H1 (cell line): ENCODE results near the gene C20orf96. TPM values are rescaled to one million over a fixed set of nuclear protein-coding genes. Genes with fewer than 3 reads are reported as not detected.

Experiments
- ATF3 ChIP-seq: IDR thresholded peaks from 2 replicates; pipeline ENCODE4 v1.6.1; 2011; ENCODE audit warnings: low read depth, mild to moderate bottlenecking, low read length; ENCODE audit not compliant: insufficient read depth
- CHD2 ChIP-seq: IDR thresholded peaks from 2 replicates; pipeline ENCODE4 v1.6.1; 2012; ENCODE audit warnings: low read length, improper control_type of control experiment
- CREB1 ChIP-seq: IDR thresholded peaks from 2 replicates; pipeline ENCODE4 v1.6.1; 2012; ENCODE audit warnings: inconsistent platforms
- CTCF ChIP-seq, 3 experiments: IDR thresholded peaks; 1 replicate in 2 of 3; 2 replicates in 1 of 3; pipeline versions ENCODE4 v1.5.1 to v1.6.1; 2011; ENCODE audit warnings: low read length in 3 of 3, mild to moderate bottlenecking in 3 of 3, inconsistent platforms in 2 of 3, low read depth in 1 of 3, moderate library complexity in 1 of 3; ENCODE audit not compliant: insufficient read depth in 1 of 3; ENCODE audit errors: control extremely low read depth in 1 of 3
- E2F6 ChIP-seq: IDR thresholded peaks from 2 replicates; pipeline ENCODE4 v1.6.1; 2012; ENCODE audit warnings: inconsistent platforms
- HDAC2 ChIP-seq, 2 experiments: fragments of 300-600 bp in 1 of 2; sonication (generic) in 1 of 2; IDR thresholded peaks; 2 replicates each; pipeline ENCODE4 v1.6.1; 2011 to 2012; ENCODE audit warnings: low read depth in 2 of 2, low read length in 2 of 2, mild to moderate bottlenecking in 2 of 2, moderate library complexity in 2 of 2, borderline replicate concordance in 1 of 2, inconsistent platforms in 1 of 2
- JUND ChIP-seq: IDR thresholded peaks from 2 replicates; pipeline ENCODE4 v1.6.1; 2011; ENCODE audit warnings: mild to moderate bottlenecking, improper control_type of control experiment, low read length
- KDM4A ChIP-seq: IDR thresholded peaks from one replicate; pipeline ENCODE4 v1.7.1; 2012; ENCODE audit warnings: low read depth, mild to moderate bottlenecking, moderate library complexity, low read length, inconsistent platforms; ENCODE audit not compliant: severe bottlenecking
- KDM5A ChIP-seq: fragments of 200-600 bp; IDR thresholded peaks from 2 replicates; pipeline ENCODE4 v1.7.1; 2012; ENCODE audit warnings: mild to moderate bottlenecking, low read length, inconsistent platforms, mixed read lengths
- MAX ChIP-seq: IDR thresholded peaks from 2 replicates; pipeline ENCODE4 v1.6.1; 2012; ENCODE audit warnings: inconsistent platforms
- PHF8 ChIP-seq: fragments of 200-600 bp; sonication (generic); conservative IDR thresholded peaks from 2 replicates; pipeline ENCODE4 v1.7.1; 2012; ENCODE audit warnings: low read depth, mild to moderate bottlenecking, inconsistent platforms, low read length, moderate library complexity
- RAD21 ChIP-seq, 2 experiments: IDR thresholded peaks in 1 of 2; conservative IDR thresholded peaks in 1 of 2; 2 replicates each; pipeline ENCODE4 v1.6.1; 2011; ENCODE audit warnings: low read depth in 2 of 2, low read length in 2 of 2, improper control_type of control experiment in 1 of 2, inconsistent platforms in 1 of 2, mild to moderate bottlenecking in 1 of 2, moderate library complexity in 1 of 2
- SIN3A ChIP-seq, 2 experiments: IDR thresholded peaks in 1 of 2; conservative IDR thresholded peaks in 1 of 2; 2 replicates each; pipeline ENCODE4 v1.6.1; 2011 to 2012; ENCODE audit warnings: low read length in 2 of 2, improper control_type of control experiment in 1 of 2, low read depth in 1 of 2, mild to moderate bottlenecking in 1 of 2
- SIX5 ChIP-seq: IDR thresholded peaks from 2 replicates; pipeline ENCODE4 v1.6.1; 2011; ENCODE audit warnings: mild to moderate bottlenecking, low read depth, low read length
- TEAD4 ChIP-seq: IDR thresholded peaks from 2 replicates; pipeline ENCODE4 v1.6.1; 2012; ENCODE audit warnings: low read depth, low read length, inconsistent platforms, mixed read lengths
- YY1 ChIP-seq: IDR thresholded peaks from 2 replicates; pipeline ENCODE4 v1.6.1; 2011; ENCODE audit warnings: low read depth, mild to moderate bottlenecking, low read length
- ZNF274 ChIP-seq: IDR thresholded peaks from 2 replicates; pipeline ENCODE4 v1.7.0; 2012; ENCODE audit warnings: low read length, borderline replicate concordance; ENCODE audit errors: extremely low read depth
- polyA plus RNA-seq, 7 experiments: library from polyadenylated mRNA; depleted of rRNA in 3 of 7; stranded (reverse) in 5 of 7; unstranded in 2 of 7; fragments of >200 nt in 5 of 7; fragments of 200-250 nt in 2 of 7; gene quantifications; 1 replicate in 5 of 7; 2 replicates in 1 of 7; 4 replicates in 1 of 7; pipeline versions ENCODE4 v1.2.1 to v1.2.3, GENCODE V29; 2011 to 2013; ENCODE audit warnings: missing spikeins in 2 of 7, mixed read lengths in 2 of 7
- total RNA-seq: library from RNA; stranded (reverse); fragmentation: NEBNext Ultra II Directional; extraction: Animal tissue kit (Norgen Biotek cat#: 25700); gene quantifications from 2 replicates; pipeline ENCODE4 v1.2.1, GENCODE V29; 2021

The C20orf96 gene
- total and polyA plus RNA-seq, 2 of the 8 experiments (the other 6 are each of a cell fraction or from before 2014, with no cell fraction given): 19.2 to 21.0 TPM

DNA sequence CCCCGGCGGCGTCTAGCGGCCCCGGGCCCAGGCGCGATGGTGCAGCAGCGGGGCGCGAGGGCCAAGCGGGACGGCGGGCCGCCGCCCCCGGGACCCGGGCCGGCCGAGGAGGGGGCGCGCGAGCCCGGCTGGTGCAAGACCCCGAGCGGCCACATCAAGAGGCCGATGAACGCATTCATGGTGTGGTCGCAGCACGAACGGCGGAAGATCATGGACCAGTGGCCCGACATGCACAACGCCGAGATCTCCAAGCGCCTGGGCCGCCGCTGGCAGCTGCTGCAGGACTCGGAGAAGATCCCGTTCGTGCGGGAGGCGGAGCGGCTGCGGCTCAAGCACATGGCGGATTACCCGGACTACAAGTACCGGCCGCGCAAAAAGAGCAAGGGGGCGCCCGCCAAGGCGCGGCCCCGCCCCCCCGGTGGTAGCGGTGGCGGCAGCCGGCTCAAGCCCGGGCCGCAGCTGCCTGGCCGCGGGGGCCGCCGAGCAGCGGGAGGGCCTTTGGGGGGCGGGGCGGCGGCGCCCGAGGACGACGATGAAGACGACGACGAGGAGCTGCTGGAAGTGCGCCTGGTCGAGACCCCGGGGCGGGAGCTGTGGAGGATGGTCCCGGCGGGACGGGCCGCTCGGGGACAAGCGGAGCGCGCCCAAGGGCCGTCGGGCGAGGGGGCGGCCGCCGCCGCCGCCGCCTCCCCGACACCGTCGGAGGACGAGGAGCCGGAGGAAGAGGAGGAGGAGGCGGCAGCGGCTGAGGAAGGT, 35.5 kb upstream of the C20orf96 start (continued):
- peak; percentile 46 for TF ChIP-seq KDM4A
- peak; percentile 19; the same call in 1 of the 2 replicates for TF ChIP-seq YY1
- TF ChIP-seq CHD2: no peak
- no peak for TF ChIP-seq CTCF (IDR thresholded peaks at IDR 0.05; ENCODE audit: control extremely low read depth in 1 of 3, insufficient read depth in 1 of 3, low read depth in 1 of 3, low read length in 3 of 3)
- TF ChIP-seq KDM5A: no peak
- no peak for TF ChIP-seq ATF3
- TF ChIP-seq CREB1: no peak
- peak in 1 of 2 experiments; percentile 43; a peak in 1 of 4 replicates for TF ChIP-seq SIN3A (conservative IDR thresholded peaks at IDR 0.05 in 1 of 2, IDR thresholded peaks at IDR 0.05 in 1 of 2; ENCODE audit: low read depth in 1 of 2, low read length in 2 of 2)
- TF ChIP-seq E2F6: 0 out of 2 replicates have a peak, but pooled peaks have one; percentile 40
- no peak for TF ChIP-seq SIX5
- TF ChIP-seq JUND: no peak
- peak in 1 of 2 experiments; percentile 26; a peak in 1 of 4 replicates for TF ChIP-seq HDAC2 (IDR thresholded peaks at IDR 0.05; ENCODE audit: borderline replicate concordance in 1 of 2, low read depth in 2 of 2, low read length in 2 of 2)
- TF ChIP-seq TEAD4: no peak
- no peak for TF ChIP-seq RAD21 (IDR thresholded peaks at IDR 0.05 in 1 of 2, conservative IDR thresholded peaks at IDR 0.05 in 1 of 2; ENCODE audit: low read depth in 2 of 2, low read length in 2 of 2)
- TF ChIP-seq MAX: peak; percentile 76
- TF ChIP-seq PHF8: peak; percentile 45; the same call in 1 of the 2 replicates
- no peak for TF ChIP-seq ZNF274
- TF ChIP-seq, all 59 proteins: peak for 9
